ENCODE measurements around the gene NXF1. TPM values are rescaled to one million over a fixed set of nuclear protein-coding genes. Genes with fewer than 3 reads are reported as not detected.

Gene NXF1
- total and polyA plus RNA-seq, 7 donors, result 20.3 to 68.1 (median 40.2) TPM

DNA sequence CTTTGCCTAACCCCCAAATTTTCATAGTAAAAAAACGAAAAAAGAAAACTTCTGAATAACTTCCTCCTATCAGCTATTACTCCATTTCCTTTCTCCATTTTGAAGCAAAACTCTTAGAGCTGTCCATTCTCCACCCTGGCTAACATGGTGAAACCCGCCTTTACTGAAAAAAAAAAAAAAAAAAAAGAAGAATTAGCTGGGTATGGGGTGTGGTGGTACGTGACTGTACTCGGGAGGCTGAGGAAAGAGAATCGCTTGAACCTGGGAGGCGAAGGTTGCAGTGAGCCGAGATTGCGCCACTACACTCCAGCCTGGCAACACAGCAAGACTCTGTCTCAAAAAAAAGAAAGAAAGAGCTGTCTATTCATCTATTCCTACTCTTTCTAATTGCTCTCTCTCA is 11.3 kb upstream of the NXF1 start:
- DNase-seq, result no peak
- no peak overlapping the region for H3K27ac ChIP-seq
- intact Hi-C loops (cut with DNase I), result no loop called here

DNA sequence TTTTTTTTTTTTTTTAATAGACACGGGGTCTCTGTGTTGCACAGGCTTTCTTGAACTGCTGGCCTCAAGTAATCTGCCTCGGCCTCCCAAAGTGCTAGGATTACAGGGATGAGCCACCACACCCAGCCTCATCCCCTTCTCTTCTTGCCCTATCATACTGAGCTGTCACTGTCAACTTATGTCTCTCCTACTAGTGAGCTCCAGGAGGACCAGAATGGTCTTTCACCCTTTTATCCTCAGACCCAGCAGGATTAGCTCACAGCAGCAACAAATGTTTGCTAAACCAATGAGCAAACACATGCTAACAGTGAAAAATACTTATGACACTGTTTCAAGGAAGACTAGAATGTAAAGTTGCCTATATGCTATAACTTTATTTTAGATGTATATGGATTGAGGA is 6.4 kb upstream of the NXF1 start:
- no peak overlapping the region for H3K4me3 ChIP-seq
- no peaks in the 10 kb centered on the region for H3K27me3 ChIP-seq
- intact Hi-C loops (cut with DNase I), result no loop called here
- H3K27ac ChIP-seq, result no peak overlapping the region
- no peaks in the 10 kb centered on the region for H3K4me1 ChIP-seq
- H3K9me3 ChIP-seq, result no peaks in the 10 kb centered on the region
- TF ChIP-seq, protein P1, sequence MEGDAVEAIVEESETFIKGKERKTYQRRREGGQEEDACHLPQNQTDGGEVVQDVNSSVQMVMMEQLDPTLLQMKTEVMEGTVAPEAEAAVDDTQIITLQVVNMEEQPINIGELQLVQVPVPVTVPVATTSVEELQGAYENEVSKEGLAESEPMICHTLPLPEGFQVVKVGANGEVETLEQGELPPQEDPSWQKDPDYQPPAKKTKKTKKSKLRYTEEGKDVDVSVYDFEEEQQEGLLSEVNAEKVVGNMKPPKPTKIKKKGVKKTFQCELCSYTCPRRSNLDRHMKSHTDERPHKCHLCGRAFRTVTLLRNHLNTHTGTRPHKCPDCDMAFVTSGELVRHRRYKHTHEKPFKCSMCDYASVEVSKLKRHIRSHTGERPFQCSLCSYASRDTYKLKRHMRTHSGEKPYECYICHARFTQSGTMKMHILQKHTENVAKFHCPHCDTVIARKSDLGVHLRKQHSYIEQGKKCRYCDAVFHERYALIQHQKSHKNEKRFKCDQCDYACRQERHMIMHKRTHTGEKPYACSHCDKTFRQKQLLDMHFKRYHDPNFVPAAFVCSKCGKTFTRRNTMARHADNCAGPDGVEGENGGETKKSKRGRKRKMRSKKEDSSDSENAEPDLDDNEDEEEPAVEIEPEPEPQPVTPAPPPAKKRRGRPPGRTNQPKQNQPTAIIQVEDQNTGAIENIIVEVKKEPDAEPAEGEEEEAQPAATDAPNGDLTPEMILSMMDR (IDR thresholded peaks at IDR 0.05), result no peak
- TF ChIP-seq EP300 (IDR thresholded peaks at IDR 0.05) (no peak), POLR2A (IDR thresholded peaks at IDR 0.05) (no peak), POLR2AphosphoS5 (IDR thresholded peaks at IDR 0.05) (no peak)
- no peak for DNase-seq
- H3K36me3 ChIP-seq, result peaks cover 0 to 34% (median 2%) of the 10 kb centered on the region in 4 donors
- WGBS, 2 donors, result 84 to 89% methylated on average over 2 of the region's 2 CpGs

More for the DNA sequence above, 11.3 kb upstream of the NXF1 start:
- no peaks in the 10 kb centered on the region for H3K9me3 ChIP-seq
- H3K27me3 ChIP-seq, result no peaks in the 10 kb centered on the region
- H3K36me3 ChIP-seq, result peaks cover 15 to 76% (median 26%) of the 10 kb centered on the region in 4 donors
- no peak for TF ChIP-seq POLR2AphosphoS5 (IDR thresholded peaks at IDR 0.05)
- no peak for TF ChIP-seq POLR2A (IDR thresholded peaks at IDR 0.05)
- TF ChIP-seq, protein P1 (IDR thresholded peaks at IDR 0.05), result no peak
- TF ChIP-seq EP300 (IDR thresholded peaks at IDR 0.05), result no peak
- 89% methylated on average over 8 of the region's 8 CpGs for whole genome bisulfite sequencing, 2 donors
- no peaks in the 10 kb centered on the region for H3K4me1 ChIP-seq
- H3K4me3 ChIP-seq, result no peak overlapping the region

DNA sequence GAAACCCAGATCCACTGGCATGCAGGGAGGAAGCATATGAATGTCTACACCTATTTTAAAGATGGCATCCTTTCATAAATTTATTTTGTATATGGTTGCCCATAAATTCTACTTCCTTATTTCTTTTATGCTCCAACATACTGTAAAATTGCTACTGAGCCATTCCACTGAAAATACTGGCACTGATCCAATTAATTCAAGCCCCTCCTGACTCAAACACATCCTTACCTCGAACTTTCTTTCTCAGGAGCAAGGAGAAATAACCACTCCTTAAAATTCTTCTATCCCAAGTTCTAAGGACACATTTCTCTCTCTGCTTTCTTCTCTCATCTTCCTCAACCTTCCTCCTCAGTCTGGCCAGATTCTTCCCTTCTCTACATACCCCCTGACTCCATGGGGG is 5.5 kb upstream of the NXF1 start:
- H3K27ac ChIP-seq, result no peak overlapping the region
- intact Hi-C loops (cut with DNase I), result no loop called here
- 3 to 34% methylated on average over 1 of the region's 1 CpG for whole genome bisulfite sequencing, 2 donors
- DNase-seq, result no peak
- TF ChIP-seq POLR2AphosphoS5 (IDR thresholded peaks at IDR 0.05) (no peak), EP300 (IDR thresholded peaks at IDR 0.05) (no peak), POLR2A (IDR thresholded peaks at IDR 0.05) (no peak)
- TF ChIP-seq, protein P1 (IDR thresholded peaks at IDR 0.05), result no peak
- no peak overlapping the region for H3K4me3 ChIP-seq
- no peaks in the 10 kb centered on the region for H3K27me3 ChIP-seq
- peaks cover 0 to 25% (median 2%) of the 10 kb centered on the region in 4 donors for H3K36me3 ChIP-seq
- H3K4me1 ChIP-seq, result peaks cover 0 to 8% (median 4%) of the 10 kb centered on the region in 4 donors
- H3K9me3 ChIP-seq, result no peaks in the 10 kb centered on the region

DNA sequence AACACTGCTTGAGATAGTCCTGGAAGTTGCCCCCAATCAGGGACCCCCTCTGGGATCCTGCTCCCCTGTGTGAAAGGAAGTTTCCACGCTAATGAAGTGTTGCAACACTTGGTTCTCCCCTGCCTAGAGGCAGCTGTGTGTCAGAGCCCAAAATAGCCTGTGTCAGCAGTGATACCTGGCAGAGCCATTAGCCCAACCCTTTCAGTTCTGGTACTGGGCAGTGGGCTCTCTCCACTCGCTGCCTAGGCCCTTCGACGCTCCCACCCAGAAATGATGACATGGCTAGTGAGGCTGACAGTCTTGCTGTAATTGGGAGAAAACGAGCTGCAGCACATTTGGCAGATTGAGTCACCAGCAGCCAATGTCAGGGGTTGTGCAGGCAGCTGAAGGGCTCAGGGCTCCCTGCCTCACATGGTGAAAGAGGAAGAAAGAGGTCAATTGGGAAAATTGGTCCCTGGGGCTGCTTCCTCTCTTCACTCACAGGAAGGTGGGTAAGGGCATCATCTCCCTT is 1.4 kb upstream of the NXF1 start:
- H3K27me3 ChIP-seq, result no peaks in the 10 kb centered on the region
- H3K36me3 ChIP-seq, result peaks cover 13 to 27% (median 18%) of the 10 kb centered on the region in 4 donors
- intact Hi-C loops (cut with DNase I), result no loop called here
- WGBS, 2 donors, result 80 to 87% methylated on average over 5 of the region's 5 CpGs
- DNase-seq, result peak; percentile 70
- peak overlapping the region in 3 of 4 donors; percentile 89 to 96 (median 90) for H3K27ac ChIP-seq
- TF ChIP-seq POLR2AphosphoS5 (IDR thresholded peaks at IDR 0.05) (peak in 1 of 4 donors; percentile 9), EP300 (IDR thresholded peaks at IDR 0.05) (no peak)
- peaks cover 0 to 25% (median 21%) of the 10 kb centered on the region in 4 donors for H3K4me1 ChIP-seq
- H3K9me3 ChIP-seq, result no peaks in the 10 kb centered on the region
- H3K4me3 ChIP-seq, result no peak overlapping the region

DNA sequence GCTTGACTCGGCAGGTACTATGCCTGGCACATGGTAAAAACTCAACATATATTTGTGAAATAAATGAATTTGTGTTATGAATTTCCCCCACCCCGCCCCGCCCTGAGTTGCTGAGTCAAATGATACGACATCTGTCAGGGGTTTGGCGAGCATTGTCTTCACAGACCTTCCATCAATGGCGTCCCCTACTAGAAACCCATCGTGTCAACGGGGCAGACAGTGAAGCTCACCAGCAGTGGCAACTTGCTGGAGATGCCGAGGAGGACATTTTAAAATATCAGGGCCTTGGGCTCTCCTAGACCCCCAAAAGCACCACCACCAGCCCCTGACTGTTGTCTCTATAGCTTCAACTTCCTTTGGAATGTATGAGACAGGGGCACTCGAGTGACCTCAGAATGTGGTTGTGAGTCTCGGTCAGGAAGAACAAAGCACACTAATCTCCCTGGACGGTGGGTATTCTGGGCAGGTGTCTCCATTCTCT is 761 bp upstream of the NXF1 start:
- WGBS, 2 donors, result 29 to 33% methylated on average over 12 of the region's 12 CpGs
- intact Hi-C loops (cut with DNase I), result loop anchor here (2.0 kb wide), 1 partner anchor 25 kb away; no protein-coding TSS in a partner anchor

More for the DNA sequence above, 761 bp upstream of the NXF1 start:
- peaks cover 0 to 25% (median 21%) of the 10 kb centered on the region in 4 donors for H3K4me1 ChIP-seq
- H3K4me3 ChIP-seq, result peak overlapping the region; percentile 67 to 93 (median 70)
- no peak for DNase-seq
- H3K27me3 ChIP-seq, result no peaks in the 10 kb centered on the region
- H3K27ac ChIP-seq, result peak overlapping the region; percentile 83 to 96 (median 90)
- H3K36me3 ChIP-seq, result peaks cover 20 to 33% (median 24%) of the 10 kb centered on the region in 4 donors
- H3K9me3 ChIP-seq, result no peaks in the 10 kb centered on the region
- TF ChIP-seq EP300 (IDR thresholded peaks at IDR 0.05) (no peak), POLR2A (IDR thresholded peaks at IDR 0.05) (no peak), POLR2AphosphoS5 (IDR thresholded peaks at IDR 0.05) (no peak)
- TF ChIP-seq, protein P1 (IDR thresholded peaks at IDR 0.05), result no peak
